SU-DHL-6 (cell line): ENCODE measurements around the gene DNAJC18.

Experiments
- H2AFZ ChIP-seq: fragments of 200-600 bp; sonication (generic); 2 replicates; pipeline ENCODE4 v1.6.1; 2014; ENCODE audit warnings: low read depth, mild to moderate bottlenecking, moderate library complexity, mixed read lengths, antibody characterized with exemption, low read length; ENCODE audit not compliant: severe bottlenecking
- H3F3A ChIP-seq: fragments of 200-600 bp; shearing (Covaris generic); 2 replicates; pipeline ENCODE4 v1.6.0; 2016; ENCODE audit warnings: antibody characterized with exemption, mild to moderate bottlenecking; ENCODE audit not compliant: insufficient read depth
- H3K27ac ChIP-seq: fragments of 200-600 bp; sonication (generic); 2 replicates; pipeline ENCODE4 v1.5.1; 2016; ENCODE audit warnings: low read depth, mild to moderate bottlenecking, low read length, moderate library complexity, mixed read lengths
- H3K27me3 ChIP-seq: fragments of 200-600 bp; sonication (generic), shearing (Covaris generic); 2 replicates; pipeline ENCODE4 v1.6.0; 2014; ENCODE audit warnings: mild to moderate bottlenecking, low read length
- H3K36me3 ChIP-seq: fragments of 200-600 bp; sonication (generic); 2 replicates; pipeline ENCODE4 v1.6.1; 2014; ENCODE audit warnings: mild to moderate bottlenecking, low read length, mixed read lengths
- H3K4me2 ChIP-seq: fragments of 300-600, 200-600 bp; shearing (Covaris generic), sonication (generic); 2 replicates; pipeline ENCODE4 v1.6.0; 2014; ENCODE audit warnings: low read length, low read depth, mild to moderate bottlenecking; ENCODE audit not compliant: poor library complexity, severe bottlenecking
- H3K4me3 ChIP-seq: fragments of 200-600 bp; sonication (generic); 2 replicates; pipeline ENCODE4 v1.5.1; 2014; ENCODE audit warnings: antibody characterized with exemption, low read length, mild to moderate bottlenecking, mixed read lengths; ENCODE audit not compliant: insufficient read depth, poor library complexity, severe bottlenecking
- H3K79me2 ChIP-seq: fragments of 200-600 bp; sonication (generic); 2 replicates; pipeline ENCODE4 v1.6.1; 2014; ENCODE audit warnings: mild to moderate bottlenecking, low read length, moderate library complexity; ENCODE audit not compliant: insufficient read depth
- H3K9ac ChIP-seq: fragments of 200-600 bp; sonication (generic); 2 replicates; pipeline ENCODE4 v1.7.0; 2014; ENCODE audit warnings: mild to moderate bottlenecking, low read length
- H3K9me2 ChIP-seq: fragments of 200-600 bp; sonication (generic); replicated peaks from 2 replicates; pipeline ENCODE4 v1.6.1; 2014; ENCODE audit warnings: low read length; ENCODE audit not compliant: insufficient read depth
- H3K9me3 ChIP-seq: fragments of 200-600 bp; sonication (generic); 2 replicates; pipeline ENCODE4 v1.6.1; 2014; ENCODE audit warnings: low read length, mixed read lengths; ENCODE audit not compliant: insufficient read depth
- H4K20me1 ChIP-seq: fragments of 200-600 bp; sonication (generic); 2 replicates; pipeline ENCODE4 v1.6.1; 2014; ENCODE audit warnings: low read depth, mild to moderate bottlenecking, antibody characterized with exemption, low read length, moderate library complexity, mixed read lengths
- CTCF ChIP-seq: fragments of 200-600 bp; sonication (generic); IDR thresholded peaks from one replicate; pipeline ENCODE4 v1.5.1; 2017; ENCODE audit warnings: antibody characterized with exemption, mild to moderate bottlenecking, low read length, moderate library complexity; ENCODE audit not compliant: insufficient read depth, poor library complexity, severe bottlenecking
- EZH2phosphoT487 ChIP-seq: fragments of 200-600 bp; sonication (generic), shearing (Covaris generic); conservative IDR thresholded peaks from 2 replicates; pipeline ENCODE4 v1.6.1; 2018; ENCODE audit warnings: mild to moderate bottlenecking, antibody characterized with exemption, low read length, moderate library complexity, mixed read lengths

The DNAJC18 gene

GRCh38 chr5:139473105-139473504 is 33.8 kb upstream of the DNAJC18 start:
- Histone ChIP-seq H4K20me1 (no peaks in the 10 kb centered on the region), H3K4me3 (no peak overlapping the region), H2AFZ (no peak overlapping the region), H3K9ac (no peak overlapping the region), H3F3A (no peaks in the 10 kb centered on the region), H3K79me2 (no peaks in the 10 kb centered on the region), H3K27me3 (no peaks in the 10 kb centered on the region), H3K4me2 (no peak overlapping the region), H3K27ac (no peak overlapping the region), H3K9me3 (no peaks in the 10 kb centered on the region), H3K36me3 (no peaks in the 10 kb centered on the region), H3K9me2 (no peaks in the 10 kb centered on the region)
- TF ChIP-seq CTCF (no peak), EZH2phosphoT487 (no peak)

DNA sequence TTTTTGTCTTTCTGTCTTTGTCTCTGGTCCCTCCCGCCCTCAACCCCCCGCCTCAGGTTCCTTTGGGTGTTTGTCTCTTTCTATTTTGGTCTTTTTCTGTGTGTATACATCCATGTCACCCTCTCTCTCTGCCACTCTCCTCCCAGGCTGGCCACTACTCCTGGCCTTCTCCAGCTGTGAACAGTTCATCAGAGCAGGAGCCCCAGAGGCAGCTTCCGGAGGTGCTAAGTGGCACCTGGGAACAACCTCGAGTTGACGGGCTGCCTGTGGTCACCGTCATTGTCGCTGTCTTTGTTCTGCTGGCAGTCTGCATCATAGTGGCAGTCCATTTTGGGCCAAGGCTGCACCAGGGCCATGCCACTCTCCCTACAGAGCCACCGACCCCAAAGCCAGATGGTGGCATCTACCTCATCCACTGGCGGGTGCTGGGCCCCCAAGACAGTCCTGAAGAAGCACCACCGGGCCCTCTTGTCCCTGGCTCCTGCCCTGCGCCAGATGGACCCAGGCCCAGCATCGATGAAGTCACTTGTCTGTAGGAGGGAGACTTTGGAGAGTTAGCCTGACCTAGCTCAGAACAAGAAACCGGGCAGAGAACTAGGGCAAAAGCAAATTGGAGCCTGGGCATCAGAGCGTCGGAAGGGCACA is 33.2 kb upstream of the DNAJC18 start:
- Histone ChIP-seq H4K20me1 (no peaks in the 10 kb centered on the region), H3K4me2 (no peak overlapping the region)

GRCh38 chr5:139470821-139471300 is 31.5 kb upstream of the DNAJC18 start, which contains the start of gene SMIM33:
SMIM33 (plus strand) TSS chr5:139471004; CDS start chr5:139471122, 118 bp downstream.
- Histone ChIP-seq H3K27me3 (no peaks in the 10 kb centered on the region), H3K27ac (no peak within 1 kb of the TSS), H3K79me2 (no peaks in the 10 kb centered on the region), H3F3A (no peaks in the 10 kb centered on the region), H3K4me3 (no peak within 1 kb of the TSS), H2AFZ (no peak within 1 kb of the TSS), H3K9me2 (no peaks in the 10 kb centered on the region), H3K36me3 (no peaks in the 10 kb centered on the region), H3K4me2 (no peak within 1 kb of the TSS), H4K20me1 (no peaks in the 10 kb centered on the region), H3K9me3 (no peaks in the 10 kb centered on the region), H3K9ac (no peak within 1 kb of the TSS)
- TF ChIP-seq CTCF (no peak), EZH2phosphoT487 (no peak)

More for the DNA sequence above, 33.2 kb upstream of the DNAJC18 start:
- Histone ChIP-seq H3K27ac (no peak overlapping the region), H3K4me3 (no peak overlapping the region), H2AFZ (no peak overlapping the region), H3K27me3 (no peaks in the 10 kb centered on the region), H3K9ac (no peak overlapping the region), H3K9me3 (no peaks in the 10 kb centered on the region), H3K36me3 (no peaks in the 10 kb centered on the region), H3F3A (no peaks in the 10 kb centered on the region), H3K9me2 (no peaks in the 10 kb centered on the region), H3K79me2 (no peaks in the 10 kb centered on the region)
- TF ChIP-seq EZH2phosphoT487 (no peak), CTCF (no peak)
